T follicular helper cell (primary cell): ENCODE measurements around the gene ARHGEF37.
"Not testable (repeated sequence)": the region's sequence is repeated elsewhere in the genome, so short reads cannot be mapped to it uniquely, and the experiment has no call there.

Source experiments
- DNase-seq: peaks from one replicate; pipeline ENCODE4 v3.0.0-alpha.2; 2020; ENCODE audit warnings: low read depth

ARHGEF37 gene

GRCh38 chr5:149647334-149647733, 66.0 kb downstream of the ARHGEF37 start:
- DNase-seq = no peak

GRCh38 chr5:149648464-149649393, 67.4 kb downstream of the ARHGEF37 start:
- DNase-seq = not testable (repeated sequence)

GRCh38 chr5:149649730-149650129, 68.4 kb downstream of the ARHGEF37 start:
- DNase-seq = not testable (repeated sequence)

- no peak for DNase-seq
These were observed 70.4 kb downstream of the ARHGEF37 start for GRCh38 chr5:149651686-149652085.

- no peak for DNase-seq
These were observed 71.4 kb downstream of the ARHGEF37 start for GRCh38 chr5:149652697-149653096.

- no peak for DNase-seq
These were observed 72.9 kb downstream of the ARHGEF37 start for GRCh38 chr5:149654231-149654630.

GRCh38 chr5:149654883-149655505, 73.7 kb downstream of the ARHGEF37 start:
- DNase-seq = no peak

- DNase-seq = no peak
These were observed 75.4 kb downstream of the ARHGEF37 start for GRCh38 chr5:149656576-149657182.

GRCh38 chr5:149657324-149657723, 76.0 kb downstream of the ARHGEF37 start:
- no peak for DNase-seq

- no peak for DNase-seq
These were observed 77.0 kb downstream of the ARHGEF37 start for GRCh38 chr5:149658299-149658698.

- no peak for DNase-seq
These were observed 82.8 kb downstream of the ARHGEF37 start for GRCh38 chr5:149664083-149664482.

GRCh38 chr5:149664666-149665415, 83.5 kb downstream of the ARHGEF37 start:
- no peak for DNase-seq

- DNase-seq = no peak
These were observed 84.3 kb downstream of the ARHGEF37 start for GRCh38 chr5:149665416-149666175.

GRCh38 chr5:149666212-149666852, 85.0 kb downstream of the ARHGEF37 start:
- no peak for DNase-seq

- DNase-seq = no peak
These were observed 86.0 kb downstream of the ARHGEF37 start for GRCh38 chr5:149667084-149667828.

GRCh38 chr5:149667829-149668330, 86.6 kb downstream of the ARHGEF37 start:
- no peak for DNase-seq

- not testable (repeated sequence) for DNase-seq
These were observed 88.0 kb downstream of the ARHGEF37 start for GRCh38 chr5:149669273-149669672.

GRCh38 chr5:149671544-149671943, 90.2 kb downstream of the ARHGEF37 start:
- DNase-seq = no peak

- no peak for DNase-seq
These were observed 91.6 kb downstream of the ARHGEF37 start for GRCh38 chr5:149672701-149673476.
